IPS-15b (cell line): Measurements from ENCODE around the gene PTPRN2.

Experiments used
- H3K27me3 ChIP-seq: one replicate; pipeline ENCODE4 v1.6.1; 2013; ENCODE audit warnings: low read length; ENCODE audit not compliant: control insufficient read depth, insufficient read depth
- H3K36me3 ChIP-seq: one replicate; pipeline ENCODE4 v1.6.1; 2013; ENCODE audit warnings: low read length; ENCODE audit not compliant: control insufficient read depth, insufficient read depth
- H3K4me1 ChIP-seq: one replicate; pipeline ENCODE4 v1.6.1; 2013; ENCODE audit warnings: mild to moderate bottlenecking, low read length; ENCODE audit not compliant: control insufficient read depth, insufficient read depth
- H3K4me3 ChIP-seq: one replicate; pipeline ENCODE4 v1.5.1; 2013; ENCODE audit warnings: low read depth, low read length
- H3K9ac ChIP-seq: one replicate; pipeline ENCODE4 v1.6.1; 2013; ENCODE audit warnings: low read depth, mild to moderate bottlenecking, low read length
- H3K9me3 ChIP-seq: one replicate; pipeline ENCODE4 v1.6.1; 2013; ENCODE audit warnings: mild to moderate bottlenecking, low read length; ENCODE audit not compliant: control insufficient read depth, insufficient read depth

The PTPRN2 gene

DNA sequence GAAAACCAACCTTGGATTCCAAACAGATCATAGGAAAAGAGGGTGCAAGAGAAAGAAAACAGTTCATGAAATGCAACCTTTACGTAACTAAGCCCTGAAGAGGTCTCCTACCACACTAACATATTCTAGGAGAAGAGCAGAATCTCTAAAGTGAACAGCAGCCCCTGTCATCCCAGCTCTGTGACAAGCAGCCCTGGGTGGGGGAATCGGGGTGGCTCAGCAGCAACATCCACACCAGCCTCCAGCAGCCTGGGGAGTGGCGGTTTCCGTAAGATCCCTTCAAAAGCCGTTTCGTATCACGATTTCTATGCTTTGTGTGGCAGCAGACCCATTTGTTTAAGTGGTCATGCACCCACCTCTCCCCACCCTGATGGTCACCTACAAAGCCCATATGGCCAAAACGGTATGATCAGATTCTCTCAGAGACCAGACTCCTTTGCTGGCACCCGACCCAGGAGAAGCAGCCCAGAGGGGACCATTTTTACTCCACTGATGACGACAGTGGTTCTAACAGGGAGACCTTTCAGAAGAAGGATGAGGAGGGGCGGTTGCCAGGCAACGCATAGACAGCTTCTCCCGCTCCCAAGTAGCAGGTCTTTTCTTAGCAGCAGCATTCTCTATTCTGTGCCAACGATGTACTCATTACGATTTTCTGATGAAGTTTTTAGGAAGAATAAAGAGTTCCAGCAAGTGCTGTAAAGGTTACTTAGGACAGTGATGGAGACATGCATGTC lies 950.2 kb downstream of the PTPRN2 start:
- Histone ChIP-seq H3K27me3 (no peaks in the 10 kb centered on the region), H3K9ac (no peak overlapping the region), H3K4me3 (no peak overlapping the region), H3K36me3 (no peaks in the 10 kb centered on the region), H3K4me1 (no peaks in the 10 kb centered on the region), H3K9me3 (no peaks in the 10 kb centered on the region)

- Histone ChIP-seq H3K9me3 (no peaks in the 10 kb centered on the region), H3K36me3 (no peaks in the 10 kb centered on the region), H3K27me3 (no peaks in the 10 kb centered on the region)
These were observed 952.0 kb downstream of the PTPRN2 start for GRCh38 chr7:157635669-157636068.

DNA sequence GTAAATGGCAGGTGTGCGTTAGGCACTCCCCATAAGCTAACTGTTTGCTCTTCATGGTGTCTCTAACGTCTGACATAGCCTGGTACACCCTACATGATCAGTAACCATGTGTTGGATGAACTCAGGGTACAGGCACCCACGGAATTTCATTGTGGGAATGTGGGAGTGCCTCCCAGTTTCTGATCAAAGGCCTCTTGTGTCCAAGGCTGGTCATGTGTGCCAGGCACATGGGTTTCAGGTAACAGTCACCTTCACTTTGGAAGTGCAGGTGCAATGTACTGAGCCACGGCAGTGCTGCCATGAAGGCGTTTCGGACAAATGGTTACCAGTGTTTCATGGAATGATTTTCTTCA lies 952.5 kb downstream of the PTPRN2 start:
- H3K27me3 ChIP-seq, result no peaks in the 10 kb centered on the region
- H3K36me3 ChIP-seq, result no peaks in the 10 kb centered on the region
- H3K9me3 ChIP-seq, result no peaks in the 10 kb centered on the region
- no peaks in the 10 kb centered on the region for H3K4me1 ChIP-seq
- no peak overlapping the region for H3K4me3 ChIP-seq
- H3K9ac ChIP-seq, result no peak overlapping the region

More at GRCh38 chr7:157635669-157636068, 952.0 kb downstream of the PTPRN2 start:
- no peak overlapping the region for H3K4me3 ChIP-seq
- H3K9ac ChIP-seq, result no peak overlapping the region
- no peaks in the 10 kb centered on the region for H3K4me1 ChIP-seq

DNA sequence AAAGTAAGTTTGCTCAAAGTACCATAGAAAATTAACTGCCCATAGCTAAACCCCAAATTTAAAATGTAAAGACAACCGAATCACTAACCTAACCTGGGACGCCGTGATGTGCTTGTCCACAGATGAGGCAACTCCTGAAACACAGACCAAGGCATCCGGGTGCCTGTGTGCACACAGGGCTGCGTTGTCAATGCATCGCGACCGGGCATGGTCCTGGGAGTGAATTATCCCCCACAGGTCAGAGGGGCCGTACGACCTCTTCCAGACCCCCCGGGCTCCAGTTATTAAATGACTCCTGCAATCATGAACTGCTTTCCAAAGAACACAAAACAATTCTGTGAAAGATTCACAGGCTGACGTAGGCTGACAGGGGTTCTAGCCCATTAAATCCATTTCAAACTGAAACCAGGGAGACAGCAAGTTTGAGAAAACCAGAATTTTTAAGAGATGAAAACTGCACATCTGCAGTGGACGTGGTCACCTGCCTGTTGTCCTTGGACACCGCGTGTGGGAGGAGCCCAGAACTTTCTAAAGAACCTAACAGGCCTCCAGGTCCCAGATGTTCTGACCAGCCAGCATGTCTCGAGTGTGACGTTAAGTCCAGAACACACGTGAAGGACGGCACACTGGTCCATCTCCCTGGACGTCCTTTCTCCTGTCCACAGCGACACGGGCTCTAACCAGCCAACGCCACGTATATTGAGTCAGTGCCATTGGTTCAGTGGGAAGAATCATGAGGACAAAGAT lies 953.0 kb downstream of the PTPRN2 start:
- Histone ChIP-seq H3K4me3 (no peak overlapping the region), H3K27me3 (no peaks in the 10 kb centered on the region), H3K9ac (no peak overlapping the region), H3K36me3 (no peaks in the 10 kb centered on the region), H3K9me3 (no peaks in the 10 kb centered on the region), H3K4me1 (no peaks in the 10 kb centered on the region)

DNA sequence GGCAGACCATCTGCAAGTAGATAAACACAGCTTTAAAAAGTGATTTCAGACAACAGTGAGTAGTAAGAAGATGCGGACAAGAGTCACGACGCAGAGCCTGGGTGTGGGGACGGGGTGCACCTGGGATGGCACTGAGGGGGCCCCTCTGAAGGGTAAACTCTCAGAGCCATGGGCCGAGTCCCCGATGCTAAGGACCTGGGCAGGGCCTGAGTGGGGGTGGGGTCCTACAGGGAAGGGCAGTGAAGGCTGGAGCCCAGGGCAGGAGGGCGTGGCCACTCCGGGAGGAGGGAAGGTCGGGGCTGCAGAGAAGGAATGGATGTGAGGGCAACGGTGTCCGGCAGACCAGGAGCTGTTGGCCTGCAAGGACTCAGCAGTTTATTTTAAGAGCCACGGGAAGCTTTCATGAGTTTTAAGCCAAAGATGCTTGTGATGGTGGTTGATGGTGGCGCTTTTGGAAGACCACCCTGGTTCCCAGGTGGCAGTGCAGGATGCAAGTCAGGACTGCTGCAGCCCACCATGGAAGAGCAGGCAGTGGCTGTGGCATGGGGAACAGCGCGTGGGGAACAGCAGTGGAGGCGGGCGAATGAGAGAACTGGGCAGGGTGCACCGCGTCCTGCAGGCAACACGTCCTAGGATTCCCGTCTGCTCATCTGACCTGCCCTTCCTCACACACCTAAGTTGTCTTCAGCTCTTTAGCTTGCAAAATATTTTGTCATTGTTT lies 954.0 kb downstream of the PTPRN2 start:
- no peaks in the 10 kb centered on the region for H3K9me3 ChIP-seq
- H3K36me3 ChIP-seq, result no peaks in the 10 kb centered on the region
- no peaks in the 10 kb centered on the region for H3K4me1 ChIP-seq
- H3K9ac ChIP-seq, result no peak overlapping the region
- no peaks in the 10 kb centered on the region for H3K27me3 ChIP-seq
- H3K4me3 ChIP-seq, result no peak overlapping the region

GRCh38 chr7:157630301-157630853 lies 957.2 kb downstream of the PTPRN2 start:
- no peak overlapping the region for H3K9ac ChIP-seq
- no peaks in the 10 kb centered on the region for H3K4me1 ChIP-seq
- no peaks in the 10 kb centered on the region for H3K27me3 ChIP-seq
- no peaks in the 10 kb centered on the region for H3K9me3 ChIP-seq
- no peak overlapping the region for H3K4me3 ChIP-seq
- no peaks in the 10 kb centered on the region for H3K36me3 ChIP-seq

DNA sequence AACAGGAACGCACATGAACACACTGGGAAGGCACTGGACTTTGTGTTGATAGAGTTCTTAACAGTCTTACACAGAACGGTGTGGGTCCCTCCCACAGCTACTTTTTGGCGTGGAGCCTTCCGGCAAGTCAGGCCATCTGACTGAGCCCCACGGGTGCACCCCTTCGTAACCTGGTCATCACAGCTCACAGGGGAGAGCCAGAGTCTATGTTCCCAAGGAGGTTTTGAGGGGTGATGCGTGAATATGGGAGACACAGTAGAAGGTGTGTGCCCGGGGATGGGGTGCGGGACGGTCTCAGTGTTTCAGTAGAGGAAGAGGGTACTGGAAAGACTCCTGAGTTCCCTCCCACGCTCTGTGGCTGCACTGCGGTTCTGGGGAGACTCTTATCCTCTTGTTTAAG lies 959.2 kb downstream of the PTPRN2 start:
- H3K9ac ChIP-seq, result no peak overlapping the region
- no peaks in the 10 kb centered on the region for H3K4me1 ChIP-seq
- H3K9me3 ChIP-seq, result no peaks in the 10 kb centered on the region
- no peak overlapping the region for H3K4me3 ChIP-seq
- H3K36me3 ChIP-seq, result no peaks in the 10 kb centered on the region
- no peaks in the 10 kb centered on the region for H3K27me3 ChIP-seq

GRCh38 chr7:157627646-157628045 lies 960.0 kb downstream of the PTPRN2 start:
- no peaks in the 10 kb centered on the region for H3K27me3 ChIP-seq
- H3K9me3 ChIP-seq, result no peaks in the 10 kb centered on the region
- H3K4me1 ChIP-seq, result no peaks in the 10 kb centered on the region
- H3K9ac ChIP-seq, result no peak overlapping the region
- H3K36me3 ChIP-seq, result no peaks in the 10 kb centered on the region
- no peak overlapping the region for H3K4me3 ChIP-seq

GRCh38 chr7:157627033-157627432 lies 960.6 kb downstream of the PTPRN2 start:
- H3K4me3 ChIP-seq, result no peak overlapping the region
- no peaks in the 10 kb centered on the region for H3K4me1 ChIP-seq
- H3K27me3 ChIP-seq, result no peaks in the 10 kb centered on the region
- no peaks in the 10 kb centered on the region for H3K9me3 ChIP-seq
- H3K36me3 ChIP-seq, result no peaks in the 10 kb centered on the region
- no peak overlapping the region for H3K9ac ChIP-seq

GRCh38 chr7:157625973-157626742 lies 961.5 kb downstream of the PTPRN2 start:
- Histone ChIP-seq H3K9ac (no peak overlapping the region), H3K27me3 (no peaks in the 10 kb centered on the region), H3K9me3 (no peaks in the 10 kb centered on the region), H3K36me3 (no peaks in the 10 kb centered on the region), H3K4me3 (no peak overlapping the region), H3K4me1 (no peaks in the 10 kb centered on the region)

GRCh38 chr7:157623556-157623955 lies 964.1 kb downstream of the PTPRN2 start:
- Histone ChIP-seq H3K4me3 (no peak overlapping the region), H3K27me3 (no peaks in the 10 kb centered on the region), H3K9me3 (no peaks in the 10 kb centered on the region), H3K36me3 (no peaks in the 10 kb centered on the region), H3K4me1 (no peaks in the 10 kb centered on the region), H3K9ac (no peak overlapping the region)
